ENCODE results near the gene ZNF629.

DNA sequence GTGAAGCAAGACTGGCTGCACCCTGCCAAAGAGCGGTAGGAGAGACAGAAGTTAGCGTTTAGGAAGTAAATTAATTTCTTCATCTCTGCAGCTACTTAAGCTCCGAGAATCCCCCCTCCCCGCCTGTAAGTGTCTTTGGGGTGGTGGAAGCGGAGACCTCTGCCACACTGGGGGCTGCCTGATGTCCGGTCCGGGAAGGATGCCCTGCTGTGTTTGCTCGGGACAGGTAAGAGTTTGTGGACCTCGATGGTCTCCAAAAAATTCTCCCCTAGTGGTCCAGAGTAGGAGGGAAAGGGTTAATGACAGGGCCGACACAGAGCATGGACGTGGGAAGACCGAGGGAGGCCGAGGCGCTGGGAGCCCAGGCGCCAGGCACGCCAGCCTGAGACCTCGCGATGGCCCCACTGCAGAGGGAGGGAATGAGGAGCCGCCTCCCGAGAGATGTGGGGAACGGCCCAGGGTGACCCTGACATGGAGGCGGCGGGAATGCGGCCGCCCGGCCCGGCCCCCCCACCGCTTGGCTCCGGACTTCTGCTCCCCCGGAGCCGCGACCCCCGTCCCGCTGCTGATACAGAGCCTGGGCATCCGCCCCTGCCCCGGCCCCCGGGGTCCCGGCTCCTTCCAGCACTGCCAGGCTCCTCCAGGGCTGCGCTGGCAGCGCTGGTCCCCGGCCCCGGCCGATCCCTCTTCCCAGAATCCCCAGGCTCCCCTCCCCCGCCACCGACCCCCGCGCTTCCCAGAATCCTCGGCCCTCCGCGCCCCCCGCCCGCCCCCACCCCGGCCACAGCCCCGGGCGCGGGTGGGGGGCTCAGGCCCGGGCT is 680 bp downstream of the ZNF629 start:
- TF ChIP-seq FOSL2 (IDR thresholded peaks at IDR 0.05; ENCODE audit: borderline replicate concordance, low read depth) (no peak), EP300 (IDR thresholded peaks at IDR 0.05; ENCODE audit: borderline replicate concordance in 1 of 2, low read depth in 1 of 2, low read length in 1 of 2) (no peak), SIN3A (IDR thresholded peaks at IDR 0.05; ENCODE audit: borderline replicate concordance, low read depth, low read length) (peak; percentile 24; the same call in 1 of the 2 replicates), CTCF (IDR thresholded peaks at IDR 0.05) (no peak), RAD21 (IDR thresholded peaks at IDR 0.05; ENCODE audit: low read length) (no peak), NRF1 (IDR thresholded peaks at IDR 0.05; ENCODE audit: low read depth, low read length) (no peak), GATA2 (CRISPR knock-in tag; IDR thresholded peaks at IDR 0.05) (no peak), JUND (IDR thresholded peaks at IDR 0.05) (no peak)
- TF ChIP-seq, protein P1, sequence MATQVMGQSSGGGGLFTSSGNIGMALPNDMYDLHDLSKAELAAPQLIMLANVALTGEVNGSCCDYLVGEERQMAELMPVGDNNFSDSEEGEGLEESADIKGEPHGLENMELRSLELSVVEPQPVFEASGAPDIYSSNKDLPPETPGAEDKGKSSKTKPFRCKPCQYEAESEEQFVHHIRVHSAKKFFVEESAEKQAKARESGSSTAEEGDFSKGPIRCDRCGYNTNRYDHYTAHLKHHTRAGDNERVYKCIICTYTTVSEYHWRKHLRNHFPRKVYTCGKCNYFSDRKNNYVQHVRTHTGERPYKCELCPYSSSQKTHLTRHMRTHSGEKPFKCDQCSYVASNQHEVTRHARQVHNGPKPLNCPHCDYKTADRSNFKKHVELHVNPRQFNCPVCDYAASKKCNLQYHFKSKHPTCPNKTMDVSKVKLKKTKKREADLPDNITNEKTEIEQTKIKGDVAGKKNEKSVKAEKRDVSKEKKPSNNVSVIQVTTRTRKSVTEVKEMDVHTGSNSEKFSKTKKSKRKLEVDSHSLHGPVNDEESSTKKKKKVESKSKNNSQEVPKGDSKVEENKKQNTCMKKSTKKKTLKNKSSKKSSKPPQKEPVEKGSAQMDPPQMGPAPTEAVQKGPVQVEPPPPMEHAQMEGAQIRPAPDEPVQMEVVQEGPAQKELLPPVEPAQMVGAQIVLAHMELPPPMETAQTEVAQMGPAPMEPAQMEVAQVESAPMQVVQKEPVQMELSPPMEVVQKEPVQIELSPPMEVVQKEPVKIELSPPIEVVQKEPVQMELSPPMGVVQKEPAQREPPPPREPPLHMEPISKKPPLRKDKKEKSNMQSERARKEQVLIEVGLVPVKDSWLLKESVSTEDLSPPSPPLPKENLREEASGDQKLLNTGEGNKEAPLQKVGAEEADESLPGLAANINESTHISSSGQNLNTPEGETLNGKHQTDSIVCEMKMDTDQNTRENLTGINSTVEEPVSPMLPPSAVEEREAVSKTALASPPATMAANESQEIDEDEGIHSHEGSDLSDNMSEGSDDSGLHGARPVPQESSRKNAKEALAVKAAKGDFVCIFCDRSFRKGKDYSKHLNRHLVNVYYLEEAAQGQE (IDR thresholded peaks at IDR 0.05; ENCODE audit: low read depth, low read length), result no peak
- TF ChIP-seq, protein P2, sequence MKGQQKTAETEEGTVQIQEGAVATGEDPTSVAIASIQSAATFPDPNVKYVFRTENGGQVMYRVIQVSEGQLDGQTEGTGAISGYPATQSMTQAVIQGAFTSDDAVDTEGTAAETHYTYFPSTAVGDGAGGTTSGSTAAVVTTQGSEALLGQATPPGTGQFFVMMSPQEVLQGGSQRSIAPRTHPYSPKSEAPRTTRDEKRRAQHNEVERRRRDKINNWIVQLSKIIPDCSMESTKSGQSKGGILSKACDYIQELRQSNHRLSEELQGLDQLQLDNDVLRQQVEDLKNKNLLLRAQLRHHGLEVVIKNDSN (IDR thresholded peaks at IDR 0.05; ENCODE audit: borderline replicate concordance, low read depth), result no peak

Measured in SK-N-SH (cell line).